H1 (cell line): ENCODE data around the gene DEDD. TPM values are rescaled to one million over a fixed set of nuclear protein-coding genes. Genes with fewer than 3 reads are reported as not detected.
"Not testable (repeated sequence)": the region's sequence is repeated elsewhere in the genome, so short reads cannot be mapped to it uniquely, and the experiment has no call there.

Experiments used
- CTCF ChIA-PET: fragments of 300-600 bp; sonication (Branson Sonifier 250); formaldehyde crosslinking; loops from one replicate; lab custom pipeline; 2021; ENCODE audit not compliant: partially characterized antibody; lab: Charles Lee
- POLR2A ChIA-PET: fragments of 300-600 bp; sonication (Branson Sonifier 250); formaldehyde crosslinking; loops from one replicate; lab custom pipeline; 2021; ENCODE audit warnings: inconsistent platforms; ENCODE audit not compliant: partially characterized antibody; lab: Charles Lee
- DNase-seq, 2 experiments: peaks; one replicate each; pipeline versions ENCODE4 v3.0.0 to v3.0.0-alpha.2; 2010 to 2022; ENCODE audit warnings: low spot score in 2 of 2, low read depth in 1 of 2, mixed read lengths in 1 of 2
- FAIRE-seq: peaks from 2 replicates; lab custom pipeline; 2011; peaks lifted over from hg19 to GRCh38; lab: Jason Lieb, UNC
- H2AFZ ChIP-seq: 2 replicates; pipeline ENCODE4 v1.8.1; 2012; ENCODE audit warnings: low read length, inconsistent platforms
- H2AK5ac ChIP-seq: 2 replicates; pipeline ENCODE4 v1.6.1; 2013; ENCODE audit warnings: low read depth, low read length
- H2BK120ac ChIP-seq: replicated peaks from 2 replicates; pipeline ENCODE3; 2013; ENCODE audit warnings: low read depth, low read length, inconsistent platforms
- H2BK12ac ChIP-seq: 2 replicates; pipeline ENCODE4 v1.6.1; 2013; ENCODE audit warnings: low read depth, low read length
- H2BK15ac ChIP-seq: 2 replicates; pipeline ENCODE4 v1.6.1; 2013; ENCODE audit warnings: low read length
- H2BK20ac ChIP-seq: 2 replicates; pipeline ENCODE4 v1.6.1; 2013; ENCODE audit warnings: low read length
- H2BK5ac ChIP-seq: 2 replicates; pipeline ENCODE4 v1.6.1; 2013; ENCODE audit warnings: low read depth, low read length
- H3K14ac ChIP-seq: 2 replicates; pipeline ENCODE4 v1.6.1; 2013; ENCODE audit warnings: inconsistent platforms; ENCODE audit not compliant: insufficient read length
- H3K18ac ChIP-seq: 2 replicates; pipeline ENCODE4 v1.6.1; 2013; ENCODE audit warnings: low read length; ENCODE audit errors: extremely low read depth
- H3K23ac ChIP-seq: 2 replicates; pipeline ENCODE4 v1.6.1; 2013; ENCODE audit warnings: inconsistent platforms; ENCODE audit not compliant: insufficient read length
- H3K23me2 ChIP-seq: 2 replicates; pipeline ENCODE4 v1.6.1; 2013; ENCODE audit warnings: low read depth, low read length
- H3K27ac ChIP-seq: 2 replicates; pipeline ENCODE4 v1.6.1; 2011; ENCODE audit warnings: low read depth, low read length, inconsistent platforms
- H3K27me3 ChIP-seq, 4 experiments: replicated peaks in 1 of 4; 1 replicate in 1 of 4; 2 replicates in 3 of 4; pipeline versions ENCODE4 v1.6.1 to v1.8.1; 2011 to 2013; ENCODE audit warnings: low read length in 3 of 4, mild to moderate bottlenecking in 3 of 4, inconsistent platforms in 2 of 4, mixed read lengths in 2 of 4, moderate library complexity in 1 of 4; ENCODE audit not compliant: control insufficient read depth in 3 of 4, insufficient read depth in 3 of 4; ENCODE audit errors: extremely low read depth in 1 of 4
- H3K36me3 ChIP-seq, 4 experiments: 2 replicates each; pipeline versions ENCODE4 v1.6.1 to v1.8.1; 2011 to 2013; ENCODE audit warnings: mild to moderate bottlenecking in 4 of 4, low read length in 3 of 4, moderate library complexity in 2 of 4, control low read depth in 1 of 4, inconsistent platforms in 1 of 4; ENCODE audit not compliant: insufficient read depth in 4 of 4, control insufficient read depth in 2 of 4
- H3K4ac ChIP-seq: replicated peaks from 2 replicates; pipeline ENCODE3; 2013; ENCODE audit warnings: low read length, low read depth, mixed read lengths, inconsistent platforms; ENCODE audit not compliant: insufficient read length
- H3K4me1 ChIP-seq, 4 experiments: replicated peaks in 1 of 4; 1 replicate in 1 of 4; 2 replicates in 3 of 4; pipeline versions ENCODE4 v1.6.1 to v1.8.1; 2011 to 2013; ENCODE audit warnings: low read length in 3 of 4, inconsistent platforms in 2 of 4, mixed read lengths in 1 of 4; ENCODE audit not compliant: insufficient read depth in 4 of 4, control insufficient read depth in 3 of 4
- H3K4me2 ChIP-seq, 2 experiments: 2 replicates each; pipeline versions ENCODE4 v1.6.1 to v1.8.1; 2011 to 2013; ENCODE audit warnings: low read depth in 2 of 2, low read length in 2 of 2, control low read depth in 1 of 2, inconsistent platforms in 1 of 2, mild to moderate bottlenecking in 1 of 2; ENCODE audit not compliant: insufficient read depth in 1 of 2
- H3K4me3 ChIP-seq, 4 experiments: fragments of 200-600, 300-600 bp in 1 of 4; sonication (generic), shearing (Covaris generic), sonication (Bioruptor Twin) in 1 of 4; 2 replicates each; pipeline versions ENCODE4 v1.5.1 to v1.8.1; 2011 to 2016; ENCODE audit warnings: low read length in 4 of 4, low read depth in 3 of 4, control low read depth in 2 of 4, inconsistent platforms in 2 of 4, mild to moderate bottlenecking in 2 of 4, mixed read lengths in 1 of 4, moderate library complexity in 1 of 4; ENCODE audit not compliant: insufficient read depth in 2 of 4; ENCODE audit errors: extremely low read depth in 1 of 4
- H3K56ac ChIP-seq: replicated peaks from 2 replicates; pipeline ENCODE3; 2013; ENCODE audit warnings: low read depth, mild to moderate bottlenecking, mixed read lengths, low read length, inconsistent platforms; ENCODE audit not compliant: insufficient read length
- H3K79me1 ChIP-seq: 2 replicates; pipeline ENCODE4 v1.6.1; 2013; ENCODE audit warnings: low read depth, low read length, control low read depth
- H3K79me2 ChIP-seq, 2 experiments: 2 replicates each; pipeline versions ENCODE4 v1.6.1 to v1.8.1; 2012 to 2013; ENCODE audit warnings: low read length in 2 of 2, mild to moderate bottlenecking in 2 of 2, inconsistent platforms in 1 of 2; ENCODE audit not compliant: insufficient read depth in 2 of 2, control insufficient read depth in 1 of 2
- H3K9ac ChIP-seq, 4 experiments: replicated peaks in 1 of 4; 1 replicate in 1 of 4; 2 replicates in 3 of 4; pipeline versions ENCODE4 v1.6.1 to v1.8.1; 2011 to 2013; ENCODE audit warnings: low read depth in 3 of 4, low read length in 3 of 4, control low read depth in 2 of 4, mild to moderate bottlenecking in 2 of 4, moderate library complexity in 2 of 4, inconsistent platforms in 1 of 4; ENCODE audit errors: extremely low read depth in 1 of 4
- H3K9me3 ChIP-seq, 2 experiments: 2 replicates each; pipeline versions ENCODE4 v1.6.1 to v1.8.1; 2012 to 2013; ENCODE audit warnings: mild to moderate bottlenecking in 2 of 2, moderate library complexity in 2 of 2, control low read depth in 1 of 2, inconsistent platforms in 1 of 2, low read depth in 1 of 2, low read length in 1 of 2, mixed read lengths in 1 of 2; ENCODE audit not compliant: insufficient read depth in 2 of 2
- H4K20me1 ChIP-seq, 2 experiments: replicated peaks in 1 of 2; 2 replicates each; pipeline versions ENCODE3 to v1.8.1; 2011 to 2013; ENCODE audit warnings: inconsistent platforms in 2 of 2, low read length in 2 of 2, mild to moderate bottlenecking in 1 of 2; ENCODE audit not compliant: insufficient read depth in 2 of 2, control insufficient read depth in 1 of 2
- H4K5ac ChIP-seq: 2 replicates; pipeline ENCODE4 v1.6.1; 2013; ENCODE audit warnings: low read length, low read depth, mixed read lengths, inconsistent platforms; ENCODE audit not compliant: insufficient read length
- H4K8ac ChIP-seq: 2 replicates; pipeline ENCODE4 v1.8.0; 2013; ENCODE audit warnings: mild to moderate bottlenecking, moderate library complexity, low read length, inconsistent platforms; ENCODE audit not compliant: insufficient read depth; ENCODE audit errors: extremely low read depth
- H4K91ac ChIP-seq: replicated peaks from 2 replicates; pipeline ENCODE3; 2013; ENCODE audit warnings: low read length, mixed read lengths, inconsistent platforms; ENCODE audit not compliant: insufficient read length
- WGBS, 2 experiments: shearing (Covaris generic) in 1 of 2; methylation state at CpG; one replicate each; pipeline versions ENCODE4 v1.1.6 to v1.1.7; 2013 to 2015; ENCODE audit warnings: low lambda C conversion rate in 2 of 2, mixed read lengths in 2 of 2, inconsistent platforms in 1 of 2, low coverage in 1 of 2, missing lambda C conversion rate in 1 of 2; ENCODE audit not compliant: insufficient replicate concordance in 2 of 2, insufficient coverage in 1 of 2, insufficient read length in 1 of 2; ENCODE audit errors: extremely low coverage in 1 of 2, missing lambda C conversion rate in 1 of 2; 5-methylcytosine and 5-hydroxymethylcytosine counted together
- polyA plus RNA-seq, 7 experiments: library from polyadenylated mRNA; depleted of rRNA in 3 of 7; stranded (reverse) in 5 of 7; unstranded in 2 of 7; fragments of >200 nt in 5 of 7; fragments of 200-250 nt in 2 of 7; gene quantifications; 1 replicate in 5 of 7; 2 replicates in 1 of 7; 4 replicates in 1 of 7; pipeline versions ENCODE4 v1.2.1 to v1.2.3, GENCODE V29; 2011 to 2013; ENCODE audit warnings: missing spikeins in 2 of 7, mixed read lengths in 2 of 7
- total RNA-seq: library from RNA; stranded (reverse); fragmentation: NEBNext Ultra II Directional; extraction: Animal tissue kit (Norgen Biotek cat#: 25700); gene quantifications from 2 replicates; pipeline ENCODE4 v1.2.1, GENCODE V29; 2021

Gene DEDD
- total and polyA plus RNA-seq, 2 of the 8 experiments (the other 6 are each of a cell fraction or from before 2014, with no cell fraction given): 42.6 to 55.9 TPM

DNA sequence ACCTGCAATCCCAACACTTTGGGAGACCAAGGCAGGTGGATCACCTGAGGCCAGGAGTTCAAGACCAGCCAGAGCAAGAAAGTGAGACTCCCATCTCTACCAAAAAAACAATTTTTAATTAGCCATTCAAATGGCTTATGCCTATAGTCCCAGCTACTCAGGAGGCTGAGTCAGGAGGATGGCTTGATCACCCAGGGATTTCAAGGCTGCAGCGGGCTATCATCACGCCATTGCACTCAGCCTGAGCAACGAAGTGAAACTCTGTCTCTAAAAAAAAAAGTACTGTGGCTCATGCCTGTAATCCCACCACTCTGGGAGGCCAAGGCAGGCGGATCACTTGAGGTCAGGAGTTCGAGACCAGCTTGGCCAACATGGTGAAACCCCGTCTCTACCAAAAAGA lies 16.5 kb downstream of the DEDD start:
- peaks cover 15% of the 10 kb centered on the region for H3K79me1 ChIP-seq
- H3K79me2 ChIP-seq: peaks cover 4 to 71% of the 10 kb centered on the region in 2 experiments; a peak in 3 of 4 replicates
- not testable (repeated sequence) for H4K91ac ChIP-seq, H3K9me3 ChIP-seq, H3K56ac ChIP-seq, H2BK20ac ChIP-seq, H2BK12ac ChIP-seq, H3K23ac ChIP-seq, H3K4ac ChIP-seq, H2AFZ ChIP-seq, H4K20me1 ChIP-seq, H3K9ac ChIP-seq, H3K18ac ChIP-seq, H2BK5ac ChIP-seq, DNase-seq, FAIRE-seq, H2BK15ac ChIP-seq, H3K14ac ChIP-seq, H4K8ac ChIP-seq, H3K27ac ChIP-seq, H3K4me2 ChIP-seq, H4K5ac ChIP-seq, H2AK5ac ChIP-seq, H2BK120ac ChIP-seq, H3K27me3 ChIP-seq, H3K4me3 ChIP-seq
- 91% methylated on average over 6 of the region's 6 CpGs; no CpG with 5 or more reads in 1 of the 2 experiments for WGBS, 2 experiments
- peaks cover 12% of the 10 kb centered on the region for H3K23me2 ChIP-seq
- POLR2A ChIA-PET: interaction anchor here (1.3 to 1.6 kb wide), 3 partner anchors 11 to 61 kb away, joined by 4 to 7 read pairs (median 5); partner anchors contain the start of gene B4GALT3
- peaks cover 4 to 10% (median 5%) of the 10 kb centered on the region in 4 experiments; a peak in 6 of 7 replicates for H3K4me1 ChIP-seq
- CTCF ChIA-PET: interaction anchor here (0.6 to 5.0 kb wide), 3 partner anchors 12 to 23 kb away, joined by 4 to 33 read pairs (median 5); partner anchors contain the start of gene KLHDC9
- peaks cover 5 to 15% (median 9%) of the 10 kb centered on the region in 4 experiments for H3K36me3 ChIP-seq
